NCI-H2227 (cell line): ENCODE data around the gene TRIM67.
"Not testable (repeated sequence)": the region's sequence is repeated elsewhere in the genome, so short reads cannot be mapped to it uniquely, and the experiment has no call there.

Experiments
- DNase-seq: peaks from one replicate; lab custom pipeline; 2025; ENCODE audit not compliant: unreplicated experiment; lab: John Stamatoyannopoulos, UW

Gene TRIM67

GRCh38 chr1:231203259-231204057 lies 41.6 kb downstream of the TRIM67 start:
- DNase-seq, result no peak

- no peak for DNase-seq
Measured at GRCh38 chr1:231206856-231207255, 45.0 kb downstream of the TRIM67 start.

GRCh38 chr1:231207437-231207836 lies 45.6 kb downstream of the TRIM67 start:
- no peak for DNase-seq

GRCh38 chr1:231208980-231209379 lies 47.1 kb downstream of the TRIM67 start:
- no peak for DNase-seq

- no peak for DNase-seq
Measured at GRCh38 chr1:231209531-231209930, 47.7 kb downstream of the TRIM67 start.

GRCh38 chr1:231210126-231210525 lies 48.3 kb downstream of the TRIM67 start:
- no peak for DNase-seq

GRCh38 chr1:231211005-231211857 lies 49.4 kb downstream of the TRIM67 start:
- DNase-seq, result peak; percentile 90

GRCh38 chr1:231212301-231212700 lies 50.4 kb downstream of the TRIM67 start:
- DNase-seq, result not testable (repeated sequence)

- no peak for DNase-seq
Measured at GRCh38 chr1:231213831-231214573, 52.1 kb downstream of the TRIM67 start.

GRCh38 chr1:231214918-231215680 lies 53.2 kb downstream of the TRIM67 start:
- DNase-seq, result no peak

- DNase-seq, result no peak
Measured at GRCh38 chr1:231215681-231216385, 54.0 kb downstream of the TRIM67 start.

- DNase-seq, result no peak
Measured at GRCh38 chr1:231216498-231216897, 54.6 kb downstream of the TRIM67 start.

- DNase-seq, result no peak
Measured at GRCh38 chr1:231217056-231217455, 55.2 kb downstream of the TRIM67 start.

GRCh38 chr1:231218078-231218477 lies 56.2 kb downstream of the TRIM67 start:
- no peak for DNase-seq

GRCh38 chr1:231219422-231220401 lies 57.9 kb downstream of the TRIM67 start:
- no peak for DNase-seq

GRCh38 chr1:231220801-231221200 lies 58.9 kb downstream of the TRIM67 start:
- DNase-seq, result no peak

GRCh38 chr1:231226156-231226555 lies 64.3 kb downstream of the TRIM67 start:
- DNase-seq, result no peak

- no peak for DNase-seq
Measured at GRCh38 chr1:231231511-231231910, 69.7 kb downstream of the TRIM67 start.
